ENCODE data around the gene CD244. TPM values are rescaled to one million over a fixed set of nuclear protein-coding genes. Genes with fewer than 3 reads are reported as not detected.

The CD244 gene
- total RNA-seq (0.47 and 0.48 TPM in 2 replicates), polyA plus RNA-seq (1.1 and 1.2 TPM in 2 replicates)

- Histone ChIP-seq H3K4me1 (ENCODE audit: insufficient read depth) (peaks cover 20% of the 10 kb centered on the region), H3K4me2 (no peak within 1 kb of the TSS), H3K9me2 (replicated peaks; ENCODE audit: insufficient read depth) (no peaks in the 10 kb centered on the region), H3K27me3 (no peaks in the 10 kb centered on the region), H3K36me3 (replicated peaks; ENCODE audit: insufficient read depth, low read depth) (no peaks in the 10 kb centered on the region), H2AFZ (no peak within 1 kb of the TSS), H3K9me3 (ENCODE audit: low read depth) (no peaks in the 10 kb centered on the region), H3K27ac (no peak within 1 kb of the TSS), H4K20me1 (ENCODE audit: insufficient read depth, poor library complexity, severe bottlenecking) (no peaks in the 10 kb centered on the region), H3K79me2 (no peaks in the 10 kb centered on the region), H3K4me3 (no peak within 1 kb of the TSS)
- TF ChIP-seq EZH2phosphoT487 (IDR thresholded peaks at IDR 0.05; ENCODE audit: low read depth, severe bottlenecking, unreplicated experiment) = no peak
- TF ChIP-seq CTCF (IDR thresholded peaks at IDR 0.05; ENCODE audit: poor library complexity) = no peak
- no peak for TF ChIP-seq EZH2 (IDR thresholded peaks at IDR 0.05; ENCODE audit: borderline replicate concordance)
- 49% methylated on average over 12 of the region's 12 CpGs for WGBS (ENCODE audit: low lambda C conversion rate, missing lambda C conversion rate)
- peak; percentile 28 for DNase-seq (ENCODE audit: low spot score)
Observed at GRCh38 chr1:160862203-160863060, at the start of gene CD244. CD244 (minus strand) TSS chr1:160862887; CDS start chr1:160862677, 210 bp downstream.

DNA sequence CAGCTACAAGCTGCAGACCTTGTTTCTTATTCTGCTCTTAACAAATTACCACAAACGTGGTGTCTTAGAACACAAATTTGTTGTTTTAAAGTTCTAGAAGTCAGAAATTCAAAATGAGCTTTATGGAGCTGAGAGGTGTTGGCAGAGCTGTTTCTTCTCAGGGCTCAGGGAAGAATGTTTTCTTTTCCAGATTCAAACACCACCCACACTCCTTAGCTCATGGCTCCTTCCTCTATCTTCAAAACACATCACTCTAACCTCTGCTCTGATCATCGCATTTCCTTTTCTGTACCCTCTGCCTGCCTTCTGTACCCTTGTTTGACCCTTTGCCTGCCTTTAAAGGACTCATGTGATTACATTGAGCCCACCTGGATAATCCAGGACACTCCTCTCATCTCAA lies 49.2 kb upstream of the CD244 start:
- no peaks in the 10 kb centered on the region for H3K27me3 ChIP-seq
- H3K27ac ChIP-seq = peak overlapping the region; percentile 89
- H3K36me3 ChIP-seq (replicated peaks; ENCODE audit: insufficient read depth, low read depth) = no peaks in the 10 kb centered on the region
- H2AFZ ChIP-seq = peak overlapping the region; percentile 54
- peaks cover 16% of the 10 kb centered on the region for H3K4me1 ChIP-seq (ENCODE audit: insufficient read depth)
- no peaks in the 10 kb centered on the region for H3K9me3 ChIP-seq (ENCODE audit: low read depth)
- 35% methylated on average over 2 of the region's 2 CpGs for WGBS (ENCODE audit: low lambda C conversion rate, missing lambda C conversion rate)
- peak overlapping the region; percentile 54 for H3K4me2 ChIP-seq
- TF ChIP-seq EZH2 (IDR thresholded peaks at IDR 0.05; ENCODE audit: borderline replicate concordance) (no peak), EZH2phosphoT487 (IDR thresholded peaks at IDR 0.05; ENCODE audit: low read depth, severe bottlenecking, unreplicated experiment) (no peak), CTCF (IDR thresholded peaks at IDR 0.05; ENCODE audit: poor library complexity) (no peak)
- no peak for DNase-seq (ENCODE audit: low spot score)
- H3K79me2 ChIP-seq = no peaks in the 10 kb centered on the region
- no peaks in the 10 kb centered on the region for H4K20me1 ChIP-seq (ENCODE audit: insufficient read depth, poor library complexity, severe bottlenecking)
- H3K4me3 ChIP-seq = no peak overlapping the region
- no peaks in the 10 kb centered on the region for H3K9me2 ChIP-seq (replicated peaks; ENCODE audit: insufficient read depth)

DNA sequence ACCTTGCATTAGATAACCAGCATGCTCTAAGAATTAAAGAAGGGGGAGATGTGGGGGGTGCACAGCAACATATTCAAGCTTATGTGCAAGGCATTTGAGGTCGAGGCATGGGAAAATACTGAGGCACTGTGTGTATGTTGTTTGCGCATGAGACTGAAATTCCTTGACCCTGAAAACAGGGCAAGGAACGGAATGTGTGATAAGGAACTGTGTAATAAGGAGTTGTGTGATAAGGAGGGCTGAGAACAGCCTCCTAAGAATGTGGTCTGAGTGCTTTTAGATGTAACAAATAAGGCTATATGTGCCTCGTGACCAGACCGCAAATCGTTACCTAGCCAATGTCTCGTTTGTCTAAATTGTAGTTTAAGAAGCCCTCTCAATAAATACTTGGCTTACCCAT lies 48.8 kb upstream of the CD244 start:
- Histone ChIP-seq H3K4me3 (no peak overlapping the region), H2AFZ (peak overlapping the region; percentile 54), H3K4me2 (peak overlapping the region; percentile 54), H3K79me2 (no peaks in the 10 kb centered on the region), H3K4me1 (ENCODE audit: insufficient read depth) (peaks cover 16% of the 10 kb centered on the region), H3K27me3 (no peaks in the 10 kb centered on the region), H3K27ac (peak overlapping the region; percentile 89), H3K9me3 (ENCODE audit: low read depth) (no peaks in the 10 kb centered on the region), H4K20me1 (ENCODE audit: insufficient read depth, poor library complexity, severe bottlenecking) (no peaks in the 10 kb centered on the region), H3K9me2 (replicated peaks; ENCODE audit: insufficient read depth) (no peaks in the 10 kb centered on the region), H3K36me3 (replicated peaks; ENCODE audit: insufficient read depth, low read depth) (no peaks in the 10 kb centered on the region)
- 10% methylated on average over 7 of the region's 7 CpGs for WGBS (ENCODE audit: low lambda C conversion rate, missing lambda C conversion rate)
- peak; percentile 46 for DNase-seq (ENCODE audit: low spot score)
- TF ChIP-seq CTCF (IDR thresholded peaks at IDR 0.05; ENCODE audit: poor library complexity) (no peak), EZH2phosphoT487 (IDR thresholded peaks at IDR 0.05; ENCODE audit: low read depth, severe bottlenecking, unreplicated experiment) (no peak), EZH2 (IDR thresholded peaks at IDR 0.05; ENCODE audit: borderline replicate concordance) (no peak)

All from hepatocyte (in vitro differentiated cells).